AG04450 (cell line): ENCODE data around the gene STAB1. TPM values are rescaled to one million over a fixed set of nuclear protein-coding genes. Genes with fewer than 3 reads are reported as not detected.

Experiments
- CTCF ChIA-PET: fragments of 300-600, 350-600 bp; formaldehyde crosslinking; extraction: SDS; loops from one replicate; lab custom pipeline; 2022; ENCODE audit warnings: antibody characterized with exemption, inconsistent platforms; lab: Charles Lee
- POLR2A ChIA-PET: fragments of 350-600 bp; formaldehyde crosslinking; extraction: SDS; loops from one replicate; lab custom pipeline; 2021; ENCODE audit warnings: antibody characterized with exemption, inconsistent platforms; lab: Yijun Ruan, JAX
- DNase-seq: peaks from one replicate; pipeline ENCODE4 v3.0.0-alpha.2; 2011; ENCODE audit warnings: low read depth, low spot score
- H3K27ac ChIP-seq: one replicate; pipeline ENCODE4 v1.5.1; 2012; ENCODE audit warnings: low read depth, low read length, control low read depth
- H3K27me3 ChIP-seq: one replicate; pipeline ENCODE4 v1.6.0; 2012; ENCODE audit warnings: low read length; ENCODE audit not compliant: control insufficient read depth, insufficient read depth
- H3K4me3 ChIP-seq: 2 replicates; pipeline ENCODE4 v1.5.1; 2011; ENCODE audit warnings: mild to moderate bottlenecking, low read depth, low read length, control low read depth
- H3K9me3 ChIP-seq: 2 replicates; pipeline ENCODE4 v1.5.1; 2012; ENCODE audit warnings: low read length; ENCODE audit not compliant: control insufficient read depth, insufficient read depth
- polyA plus RNA-seq: library from polyadenylated mRNA; depleted of rRNA; stranded (reverse); fragments of >200 nt; gene quantifications from 2 replicates; pipeline ENCODE4 v1.2.3, GENCODE V29; 2011
- TF ChIP-seq, protein P1 (sequence below): IDR thresholded peaks from 2 replicates; pipeline ENCODE4 v1.5.1; 2011; ENCODE audit warnings: low read depth, low read length, control low read depth, inconsistent platforms

Gene STAB1
- polyA plus RNA-seq, 1 experiment: 0.02 TPM

DNA sequence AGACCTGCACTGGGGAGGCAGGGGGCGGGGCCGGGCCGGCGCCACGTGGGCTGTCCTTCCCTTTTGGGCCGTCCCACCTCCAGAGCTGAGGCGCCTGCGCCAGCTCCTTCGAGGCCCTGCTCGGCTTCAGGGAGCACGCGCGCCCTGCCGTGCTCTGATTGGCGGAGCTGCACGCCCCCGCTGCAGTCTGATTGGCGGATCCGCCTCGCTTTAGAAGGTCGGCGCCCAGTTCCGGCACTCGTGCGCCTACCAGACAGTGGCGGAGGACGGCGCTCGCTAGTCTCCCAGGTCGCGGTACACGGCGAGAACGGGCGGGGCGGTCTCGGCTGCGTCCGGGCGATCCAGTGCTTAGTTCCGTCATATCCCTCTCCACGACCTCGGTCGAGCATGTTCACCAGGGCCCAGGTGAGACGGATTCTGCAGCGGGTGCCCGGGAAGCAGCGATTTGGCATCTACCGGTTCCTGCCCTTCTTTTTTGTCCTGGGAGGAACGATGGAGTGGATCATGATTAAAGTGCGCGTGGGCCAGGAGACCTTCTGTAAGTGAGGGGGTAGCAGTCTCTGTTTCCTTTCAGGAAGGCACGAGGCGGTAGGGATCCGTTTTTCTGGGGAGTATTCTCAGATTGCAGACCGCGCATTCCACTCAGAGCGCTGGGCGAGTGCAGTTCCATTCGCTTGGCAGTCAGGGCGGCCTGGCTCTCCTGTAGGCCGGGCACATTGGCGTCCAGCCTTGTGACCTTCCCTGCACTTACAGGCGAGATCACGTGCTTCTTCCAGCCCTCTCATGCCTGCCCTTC lies 41.4 kb downstream of the STAB1 start, which contains the start of gene UQCC5:
TSS of gene UQCC5 (plus strand) at position 237 of the 796 bp plus-strand sequence. CDS start at position 388, 151 bp downstream.
- Histone ChIP-seq H3K27ac (peak within 1 kb of the TSS; percentile 84), H3K27me3 (no peaks in the 10 kb centered on the region), H3K4me3 (peak within 1 kb of the TSS; percentile 94), H3K9me3 (no peaks in the 10 kb centered on the region; the same call in 1 of the 2 replicates)
- peak; percentile 95 for DNase-seq
- CTCF ChIA-PET: interaction anchor here (0.9 kb wide), 1 partner anchor 132 kb away, joined by 8 read pairs; no protein-coding TSS in a partner anchor
- POLR2A ChIA-PET: interaction anchor here (0.5 to 1.4 kb wide), 12 partner anchors 9 to 170 kb away, joined by 3 to 7 read pairs (median 4); partner anchors contain the start of genes GLT8D1 and SPCS1
- TF ChIP-seq, protein P1, sequence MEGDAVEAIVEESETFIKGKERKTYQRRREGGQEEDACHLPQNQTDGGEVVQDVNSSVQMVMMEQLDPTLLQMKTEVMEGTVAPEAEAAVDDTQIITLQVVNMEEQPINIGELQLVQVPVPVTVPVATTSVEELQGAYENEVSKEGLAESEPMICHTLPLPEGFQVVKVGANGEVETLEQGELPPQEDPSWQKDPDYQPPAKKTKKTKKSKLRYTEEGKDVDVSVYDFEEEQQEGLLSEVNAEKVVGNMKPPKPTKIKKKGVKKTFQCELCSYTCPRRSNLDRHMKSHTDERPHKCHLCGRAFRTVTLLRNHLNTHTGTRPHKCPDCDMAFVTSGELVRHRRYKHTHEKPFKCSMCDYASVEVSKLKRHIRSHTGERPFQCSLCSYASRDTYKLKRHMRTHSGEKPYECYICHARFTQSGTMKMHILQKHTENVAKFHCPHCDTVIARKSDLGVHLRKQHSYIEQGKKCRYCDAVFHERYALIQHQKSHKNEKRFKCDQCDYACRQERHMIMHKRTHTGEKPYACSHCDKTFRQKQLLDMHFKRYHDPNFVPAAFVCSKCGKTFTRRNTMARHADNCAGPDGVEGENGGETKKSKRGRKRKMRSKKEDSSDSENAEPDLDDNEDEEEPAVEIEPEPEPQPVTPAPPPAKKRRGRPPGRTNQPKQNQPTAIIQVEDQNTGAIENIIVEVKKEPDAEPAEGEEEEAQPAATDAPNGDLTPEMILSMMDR: no peak

DNA sequence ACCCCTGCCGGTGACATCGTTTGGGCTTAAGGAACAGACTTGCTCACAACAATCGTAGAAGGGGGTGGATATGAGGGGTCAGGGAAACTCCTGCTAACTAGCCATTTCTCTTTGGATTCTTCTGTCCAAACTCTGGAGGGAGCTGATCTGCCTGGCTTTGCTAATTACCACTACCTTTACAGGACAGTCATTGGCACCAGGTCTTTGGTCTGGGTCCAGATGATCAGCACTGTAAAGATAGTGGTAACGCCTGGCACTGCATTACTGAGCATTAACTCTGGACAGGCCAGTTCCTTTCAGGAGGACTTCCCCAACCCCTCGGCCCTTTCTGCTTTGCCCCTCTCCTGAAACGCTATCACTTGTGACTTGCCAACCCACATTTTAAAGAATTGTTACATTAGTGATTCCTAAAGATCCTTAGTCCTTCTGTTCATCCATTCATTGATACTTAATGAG lies 42.1 kb downstream of the STAB1 start:
- TF ChIP-seq, protein P1: no peak
- peak overlapping the region; percentile 94 for H3K4me3 ChIP-seq
- no peaks in the 10 kb centered on the region; the same call in 1 of the 2 replicates for H3K9me3 ChIP-seq
- POLR2A ChIA-PET: no interaction called here
- peak overlapping the region; percentile 84 for H3K27ac ChIP-seq
- CTCF ChIA-PET: no interaction called here
- no peaks in the 10 kb centered on the region for H3K27me3 ChIP-seq
- DNase-seq: no peak

DNA sequence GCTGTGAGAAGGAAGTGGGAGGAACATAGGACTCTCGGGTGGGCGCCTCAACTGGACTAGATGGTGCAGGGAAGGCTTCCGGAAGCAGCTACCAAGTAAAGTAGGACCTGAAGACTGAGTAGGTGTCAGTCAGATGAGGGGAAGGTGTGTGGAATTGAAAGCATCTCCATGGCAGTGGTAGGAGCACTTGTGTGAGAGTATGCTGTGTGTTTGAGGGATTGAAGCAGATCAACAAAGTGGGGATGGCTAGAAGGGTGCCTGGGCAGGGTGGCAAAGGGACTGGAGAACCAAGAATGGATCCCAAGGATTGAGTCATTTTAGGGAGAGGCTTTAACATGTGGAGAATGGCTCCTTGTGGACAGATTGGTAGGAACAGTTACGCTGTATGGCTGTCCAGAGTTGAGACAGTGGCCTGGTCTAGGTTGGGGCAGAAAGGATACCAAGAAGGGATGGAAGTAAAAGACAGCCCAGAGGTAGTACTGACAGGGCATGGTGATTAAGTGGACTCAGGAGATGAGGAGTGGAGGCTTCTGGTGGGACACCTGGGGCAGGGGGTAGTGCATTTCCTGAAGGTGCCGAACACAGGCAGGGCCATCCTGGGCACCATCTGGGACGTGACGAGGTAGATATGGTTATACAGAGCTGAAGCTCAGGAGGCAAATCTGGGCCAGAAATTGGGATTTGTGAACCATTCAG lies 42.7 kb downstream of the STAB1 start:
- Histone ChIP-seq H3K9me3 (no peaks in the 10 kb centered on the region; the same call in 1 of the 2 replicates), H3K27ac (peak overlapping the region; percentile 84), H3K27me3 (no peaks in the 10 kb centered on the region), H3K4me3 (peak overlapping the region; percentile 94)
- TF ChIP-seq, protein P1: no peak
- DNase-seq: no peak
- ChIA-PET CTCF (no interaction called here), POLR2A (no interaction called here)

DNA sequence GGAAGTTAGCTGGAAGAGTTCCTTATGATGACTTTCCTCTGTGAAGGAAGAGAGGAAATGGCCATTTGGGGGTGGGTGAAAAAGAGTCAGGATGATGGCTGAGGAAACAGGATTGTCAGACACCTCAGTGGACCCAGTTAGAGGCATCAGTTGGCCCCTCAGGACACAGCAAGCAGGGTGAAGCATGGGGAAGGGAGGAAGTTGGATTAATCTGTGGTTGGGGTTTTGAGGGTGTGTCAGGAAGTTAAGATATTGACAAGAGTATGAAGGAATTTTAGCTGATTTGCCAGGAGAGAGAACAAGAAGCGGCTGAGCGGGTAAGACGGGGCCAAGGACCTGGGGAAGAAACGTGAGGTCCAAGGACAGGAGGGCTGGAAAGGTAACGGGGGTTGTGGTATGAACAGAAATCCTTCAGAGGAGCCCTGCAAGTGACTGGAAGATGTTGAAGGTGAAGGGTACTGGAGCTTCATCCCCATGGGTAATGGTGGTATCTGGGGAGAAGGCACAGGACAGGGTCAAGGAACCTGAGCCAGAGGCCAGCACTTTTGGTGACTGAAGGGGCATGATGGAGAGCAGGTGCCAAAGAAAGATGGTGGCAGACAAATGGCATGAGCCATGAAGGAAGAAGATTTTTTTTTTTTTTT lies 44.0 kb downstream of the STAB1 start:
- TF ChIP-seq, protein P1: no peak
- ChIA-PET CTCF (no interaction called here), POLR2A (no interaction called here)
- peak overlapping the region; percentile 21 for H3K27ac ChIP-seq
- no peak overlapping the region for H3K4me3 ChIP-seq
- no peak for DNase-seq
- no peaks in the 10 kb centered on the region; the same call in 1 of the 2 replicates for H3K9me3 ChIP-seq
- no peaks in the 10 kb centered on the region for H3K27me3 ChIP-seq
